B cell (primary cell): Measurements from ENCODE around the gene EPAS1. TPM values are rescaled to one million over a fixed set of nuclear protein-coding genes. Genes with fewer than 3 reads are reported as not detected.

Experiments
- ATAC-seq: fragments of 200-7000 bp; cut with Tn5 transposase; one replicate; pipeline ENCODE4 v1.10.0; 2021; ENCODE audit warnings: low read depth, mild to moderate bottlenecking, moderate number of reproducible peaks, moderate library complexity
- CTCF ChIA-PET: fragments of 350-600 bp; sonication (Branson Sonifier 250); formaldehyde crosslinking; loops from one replicate; lab custom pipeline; 2021; ENCODE audit warnings: antibody characterized with exemption, inconsistent platforms; lab: Charles Lee
- POLR2A ChIA-PET: fragments of 350-600 bp; sonication (Branson Sonifier 250); formaldehyde crosslinking; loops from one replicate; lab custom pipeline; 2021; ENCODE audit warnings: antibody characterized with exemption; lab: Charles Lee
- DNase-seq: peaks from one replicate; pipeline ENCODE4 v3.0.0; 2013
- H2AFZ ChIP-seq: 2 replicates; pipeline ENCODE4 v1.6.1; 2012; ENCODE audit warnings: mild to moderate bottlenecking, low read depth, low read length; ENCODE audit not compliant: insufficient read depth, poor library complexity, severe bottlenecking
- H3K27ac ChIP-seq, 2 donors: 1 replicate in 1 of 2; 2 replicates in 1 of 2; pipeline ENCODE4 v1.5.1; 2012 to 2013; ENCODE audit warnings: low read length in 2 of 2, mild to moderate bottlenecking in 2 of 2, moderate library complexity in 1 of 2
- H3K27me3 ChIP-seq, 4 experiments: fragments of 200-600 bp in 1 of 4; sonication (generic) in 1 of 4; replicated peaks in 1 of 4; 1 replicate in 2 of 4; 2 replicates in 2 of 4; pipeline versions ENCODE4 v1.6.1 to v1.7.0; 2013 to 2016; ENCODE audit warnings: low read length in 3 of 4, mild to moderate bottlenecking in 2 of 4, mixed read lengths in 1 of 4, moderate library complexity in 1 of 4; ENCODE audit not compliant: insufficient read depth in 4 of 4, control insufficient read depth in 3 of 4; ENCODE audit errors: control extremely low read depth in 1 of 4
- H3K36me3 ChIP-seq, 2 experiments: replicated peaks in 1 of 2; 1 replicate in 1 of 2; 2 replicates in 1 of 2; pipeline versions ENCODE4 v1.6.1 to v1.7.1; 2013; ENCODE audit warnings: low read length in 1 of 2; ENCODE audit not compliant: insufficient read depth in 2 of 2, control insufficient read depth in 1 of 2; ENCODE audit errors: control extremely low read depth in 1 of 2, extremely low read depth in 1 of 2
- H3K4me1 ChIP-seq, 2 donors: fragments of 200-600 bp in 1 of 2; sonication (generic) in 1 of 2; 1 replicate in 1 of 2; 2 replicates in 1 of 2; pipeline versions ENCODE4 v1.5.1 to v1.6.1; 2013 to 2017; ENCODE audit warnings: low read length in 2 of 2; ENCODE audit not compliant: control insufficient read depth in 2 of 2, insufficient read depth in 2 of 2
- H3K4me2 ChIP-seq: replicated peaks from 2 replicates; pipeline ENCODE3; 2012; ENCODE audit warnings: mild to moderate bottlenecking, low read depth, low read length; ENCODE audit not compliant: poor library complexity, severe bottlenecking
- H3K4me3 ChIP-seq, 5 experiments: fragments of 200-600 bp in 1 of 5; sonication (generic) in 1 of 5; 1 replicate in 3 of 5; 2 replicates in 2 of 5; pipeline versions ENCODE4 v1.5.1 to v1.7.0; 2011 to 2016; ENCODE audit warnings: low read length in 4 of 5, mild to moderate bottlenecking in 4 of 5, low read depth in 2 of 5, control low read depth in 1 of 5, moderate library complexity in 1 of 5; ENCODE audit not compliant: insufficient read depth in 1 of 5; ENCODE audit errors: control extremely low read depth in 1 of 5, extremely low read depth in 1 of 5
- H3K79me2 ChIP-seq: fragments of 200-600 bp; sonication (generic); one replicate; pipeline ENCODE4 v1.6.0; 2016; ENCODE audit warnings: low read length; ENCODE audit not compliant: control insufficient read depth, insufficient read depth
- H3K9ac ChIP-seq: fragments of 200-600 bp; sonication (generic); 2 replicates; pipeline ENCODE4 v1.6.1; 2017; ENCODE audit warnings: mild to moderate bottlenecking, low read length, moderate library complexity
- H3K9me3 ChIP-seq, 3 donors: one replicate each; pipeline versions ENCODE4 v1.6.1 to v1.7.1; 2013; ENCODE audit warnings: low read length in 2 of 3; ENCODE audit not compliant: control insufficient read depth in 2 of 3, insufficient read depth in 1 of 3; ENCODE audit errors: control extremely low read depth in 1 of 3
- H4K20me1 ChIP-seq: 2 replicates; pipeline ENCODE4 v1.6.0; 2012; ENCODE audit warnings: mild to moderate bottlenecking, low read length; ENCODE audit not compliant: insufficient read depth, control insufficient read depth, poor library complexity, severe bottlenecking
- H3K27ac Mint-ChIP-seq: one replicate; pipeline ENCODE4 v1.8.0; 2021; ENCODE audit warnings: mixed read lengths
- H3K27me3 Mint-ChIP-seq: one replicate; pipeline ENCODE4 v1.8.0; 2021; ENCODE audit warnings: mixed read lengths
- H3K4me1 Mint-ChIP-seq: one replicate; pipeline ENCODE4 v1.8.0; 2021; ENCODE audit warnings: mixed read lengths
- H3K4me3 Mint-ChIP-seq: one replicate; pipeline ENCODE4 v1.8.0; 2021; ENCODE audit warnings: mixed read lengths
- H3K9me3 Mint-ChIP-seq: one replicate; pipeline ENCODE4 v1.8.0; 2022; ENCODE audit warnings: mixed read lengths; ENCODE audit not compliant: insufficient read depth
- EZH2 ChIP-seq: IDR thresholded peaks from 2 replicates; pipeline ENCODE4 v1.6.1; 2012; ENCODE audit warnings: borderline replicate concordance, low read depth, mild to moderate bottlenecking, moderate library complexity, low read length; ENCODE audit not compliant: insufficient read depth, poor library complexity, severe bottlenecking
- WGBS: methylation state at CpG from one replicate; pipeline ENCODE4 v1.1.5; 2013; ENCODE audit warnings: missing lambda C conversion rate; ENCODE audit not compliant: insufficient coverage; 5-methylcytosine and 5-hydroxymethylcytosine counted together
- intact Hi-C: fragments of 100-400 bp; cut with micrococcal nuclease; formaldehyde crosslinking; loops from one replicate; pipeline ENCODE4 v1.10.0; 2022
- polyA plus RNA-seq: library from polyadenylated mRNA; depleted of rRNA; stranded (reverse); fragments of >200 nt; gene quantifications from 2 replicates; pipeline ENCODE4 v1.2.3, GENCODE V29; 2012
- total RNA-seq, 2 donors: library from RNA; stranded (reverse); fragments of 120-200 nt in 1 of 2; gene quantifications; 1 replicate in 1 of 2; 2 replicates in 1 of 2; pipeline versions ENCODE4 v1.2.3 to v1.2.4, GENCODE V29; 2013 to 2022
- TF ChIP-seq, protein P1 (sequence below): fragments of 200-600 bp; IDR thresholded peaks from one replicate; pipeline ENCODE4 v1.8.0; 2022; ENCODE audit warnings: antibody characterized with exemption, mild to moderate bottlenecking

Gene EPAS1
- total and polyA plus RNA-seq, 2 donors (not counting 1 experiment from before 2014, with no cell fraction given) = 0.06 to 0.37 TPM

- no peaks in the 10 kb centered on the region for H3K9me3 Mint-ChIP-seq
- ATAC-seq = no peak
- H3K4me3 ChIP-seq = no peak overlapping the region
- H3K27me3 ChIP-seq = peaks cover 0 to 5% (median 2%) of the 10 kb centered on the region in 4 experiments
- DNase-seq = no peak
- H3K9ac ChIP-seq = no peak overlapping the region
- H4K20me1 ChIP-seq = no peaks in the 10 kb centered on the region
- POLR2A ChIA-PET = no interaction called here
- no peak overlapping the region for H3K27ac Mint-ChIP-seq
- TF ChIP-seq, protein P1, sequence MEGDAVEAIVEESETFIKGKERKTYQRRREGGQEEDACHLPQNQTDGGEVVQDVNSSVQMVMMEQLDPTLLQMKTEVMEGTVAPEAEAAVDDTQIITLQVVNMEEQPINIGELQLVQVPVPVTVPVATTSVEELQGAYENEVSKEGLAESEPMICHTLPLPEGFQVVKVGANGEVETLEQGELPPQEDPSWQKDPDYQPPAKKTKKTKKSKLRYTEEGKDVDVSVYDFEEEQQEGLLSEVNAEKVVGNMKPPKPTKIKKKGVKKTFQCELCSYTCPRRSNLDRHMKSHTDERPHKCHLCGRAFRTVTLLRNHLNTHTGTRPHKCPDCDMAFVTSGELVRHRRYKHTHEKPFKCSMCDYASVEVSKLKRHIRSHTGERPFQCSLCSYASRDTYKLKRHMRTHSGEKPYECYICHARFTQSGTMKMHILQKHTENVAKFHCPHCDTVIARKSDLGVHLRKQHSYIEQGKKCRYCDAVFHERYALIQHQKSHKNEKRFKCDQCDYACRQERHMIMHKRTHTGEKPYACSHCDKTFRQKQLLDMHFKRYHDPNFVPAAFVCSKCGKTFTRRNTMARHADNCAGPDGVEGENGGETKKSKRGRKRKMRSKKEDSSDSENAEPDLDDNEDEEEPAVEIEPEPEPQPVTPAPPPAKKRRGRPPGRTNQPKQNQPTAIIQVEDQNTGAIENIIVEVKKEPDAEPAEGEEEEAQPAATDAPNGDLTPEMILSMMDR = no peak
- no peak for TF ChIP-seq EZH2
- H3K4me2 ChIP-seq = no peak overlapping the region
- 85% methylated on average over 3 of the region's 3 CpGs for WGBS
- no peaks in the 10 kb centered on the region for H3K9me3 ChIP-seq
- H2AFZ ChIP-seq = no peak overlapping the region
- no peaks in the 10 kb centered on the region for H3K4me1 Mint-ChIP-seq
- no peak overlapping the region for H3K4me3 Mint-ChIP-seq
- H3K27me3 Mint-ChIP-seq = peaks cover 31% of the 10 kb centered on the region
- H3K4me1 ChIP-seq = no peaks in the 10 kb centered on the region
- CTCF ChIA-PET = no interaction called here
- H3K36me3 ChIP-seq = no peaks in the 10 kb centered on the region
- no peaks in the 10 kb centered on the region for H3K79me2 ChIP-seq
- no peak overlapping the region for H3K27ac ChIP-seq
- intact Hi-C loops = no loop called here
Observed at GRCh38 chr2:46283693-46284092, 13.5 kb upstream of the EPAS1 start.

DNA sequence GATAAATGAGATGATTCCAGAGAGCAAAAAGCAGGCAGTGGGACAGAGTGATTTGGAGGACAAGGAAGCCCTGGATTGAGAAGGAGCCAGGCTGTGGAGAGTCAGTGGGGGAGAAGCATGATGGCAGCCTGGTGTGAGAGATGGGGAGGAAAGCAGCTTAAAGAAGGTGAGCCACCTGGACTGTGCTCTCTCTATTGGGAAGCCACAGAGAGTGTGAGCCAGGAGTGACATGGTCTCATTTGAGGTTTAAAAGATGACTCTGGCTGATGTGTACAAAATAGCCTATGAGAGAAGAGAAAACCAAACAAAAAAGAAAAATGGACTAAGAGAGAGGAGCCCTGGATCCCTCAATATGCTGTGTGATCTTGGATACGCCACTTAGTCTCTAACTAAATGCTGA is 12.9 kb upstream of the EPAS1 start:
- no CpG with 5 or more reads among the region's 1 CpG for WGBS
- no peak overlapping the region for H3K27ac Mint-ChIP-seq

More for the DNA sequence above, 12.9 kb upstream of the EPAS1 start:
- H3K4me1 Mint-ChIP-seq = no peaks in the 10 kb centered on the region
- Histone ChIP-seq H3K36me3 (no peaks in the 10 kb centered on the region), H3K4me3 (no peak overlapping the region), H3K9ac (no peak overlapping the region), H3K27ac (no peak overlapping the region), H2AFZ (no peak overlapping the region), H3K4me2 (no peak overlapping the region), H3K27me3 (peaks cover 0 to 3% (median 0%) of the 10 kb centered on the region in 4 experiments), H4K20me1 (no peaks in the 10 kb centered on the region), H3K4me1 (no peaks in the 10 kb centered on the region), H3K79me2 (no peaks in the 10 kb centered on the region), H3K9me3 (no peaks in the 10 kb centered on the region)
- intact Hi-C loops = no loop called here
- no peaks in the 10 kb centered on the region for H3K9me3 Mint-ChIP-seq
- no peak for DNase-seq
- no peak overlapping the region for H3K4me3 Mint-ChIP-seq
- peaks cover 29% of the 10 kb centered on the region for H3K27me3 Mint-ChIP-seq
- POLR2A ChIA-PET = no interaction called here
- ATAC-seq = no peak
- no peak for TF ChIP-seq EZH2
- TF ChIP-seq, protein P1 = no peak
- CTCF ChIA-PET = interaction anchor here (1.4 kb wide), 1 partner anchor 10 kb away, joined by 5 read pairs; no protein-coding TSS in a partner anchor
